HEK293 (cell line): ENCODE results near the gene IQSEC1.

Experiments
- CTCF ChIA-PET: fragments of 350-600 bp; formaldehyde crosslinking; extraction: SDS; loops from one replicate; lab custom pipeline; 2021; ENCODE audit warnings: antibody characterized with exemption; lab: Yijun Ruan, JAX
- POLR2A ChIA-PET: fragments of 300-600 bp; formaldehyde crosslinking; extraction: SDS; loops from one replicate; lab custom pipeline; 2020; ENCODE audit warnings: antibody characterized with exemption, inconsistent platforms; lab: Yijun Ruan, JAX
- H3K27ac ChIP-seq: fragments of 200-500 bp; sonication (Bioruptor generic); 2 replicates; pipeline ENCODE4 v1.5.1; 2014; ENCODE audit warnings: low read depth, low read length, control low read depth, inconsistent platforms; ENCODE audit errors: extremely low read depth
- H3K36me3 ChIP-seq, 2 experiments: fragments of 200-500 bp in 1 of 2; sonication (Bioruptor generic) in 1 of 2; 1 replicate in 1 of 2; 2 replicates in 1 of 2; pipeline ENCODE4 v1.5.1; 2014 to 2017; ENCODE audit warnings: inconsistent platforms in 2 of 2, low read length in 2 of 2; ENCODE audit not compliant: control insufficient read depth in 2 of 2, insufficient read depth in 1 of 2
- H3K4me1 ChIP-seq: fragments of 200-500 bp; sonication (Bioruptor generic); 2 replicates; pipeline ENCODE4 v1.5.1; 2014; ENCODE audit warnings: mild to moderate bottlenecking, low read length, inconsistent platforms; ENCODE audit not compliant: control insufficient read depth, insufficient read depth
- H3K4me3 ChIP-seq: 2 replicates; pipeline ENCODE4 v1.5.1; 2011; ENCODE audit warnings: low read depth, mild to moderate bottlenecking, control low read depth, low read length, moderate library complexity
- H3K9me3 ChIP-seq: fragments of 200-500 bp; sonication (Bioruptor generic); 2 replicates; pipeline ENCODE4 v1.5.1; 2014; ENCODE audit warnings: low read depth, low read length, inconsistent platforms; ENCODE audit not compliant: control insufficient read depth, insufficient read depth
- AEBP2 ChIP-seq: fragments of 450-650 bp; formaldehyde crosslinking; IDR thresholded peaks from 2 replicates; pipeline ENCODE4 v1.5.1; 2016; ENCODE audit warnings: missing biosample characterization, missing genetic modification characterization, borderline replicate concordance
- GLIS2 ChIP-seq: fragments of 450-650 bp; formaldehyde crosslinking; IDR thresholded peaks from 2 replicates; pipeline ENCODE4 v1.5.1; 2016; ENCODE audit warnings: missing biosample characterization, missing genetic modification characterization
- SCRT1 ChIP-seq: fragments of 450-650 bp; formaldehyde crosslinking; IDR thresholded peaks from 2 replicates; pipeline ENCODE4 v1.5.1; 2016; ENCODE audit warnings: missing biosample characterization, missing genetic modification characterization, borderline replicate concordance
- SCRT2 ChIP-seq: fragments of 450-650 bp; formaldehyde crosslinking; IDR thresholded peaks from 2 replicates; pipeline ENCODE4 v1.5.1; 2016; ENCODE audit warnings: missing biosample characterization, missing genetic modification characterization
- ZEB2 ChIP-seq: fragments of 450-650 bp; formaldehyde crosslinking; IDR thresholded peaks from 2 replicates; pipeline ENCODE4 v1.5.1; 2016; ENCODE audit warnings: missing biosample characterization, missing genetic modification characterization
- ZNF202 ChIP-seq: fragments of 450-650 bp; formaldehyde crosslinking; IDR thresholded peaks from 2 replicates; pipeline ENCODE4 v1.5.1; 2016; ENCODE audit warnings: missing biosample characterization, missing genetic modification characterization, borderline replicate concordance
- ZNF214 ChIP-seq: fragments of 450-650 bp; formaldehyde crosslinking; IDR thresholded peaks from 2 replicates; pipeline ENCODE4 v1.5.1; 2017; ENCODE audit warnings: missing biosample characterization, mild to moderate bottlenecking, missing genetic modification characterization, borderline replicate concordance
- ZNF324 ChIP-seq: fragments of 450-650 bp; formaldehyde crosslinking; IDR thresholded peaks from 2 replicates; pipeline ENCODE4 v1.5.1; 2016; ENCODE audit warnings: missing biosample characterization, missing genetic modification characterization
- ZNF341 ChIP-seq: fragments of 450-650 bp; formaldehyde crosslinking; IDR thresholded peaks from 2 replicates; pipeline ENCODE4; 2016; ENCODE audit warnings: low read depth, missing biosample characterization, missing genetic modification characterization
- ZNF692 ChIP-seq: fragments of 450-650 bp; formaldehyde crosslinking; IDR thresholded peaks from 2 replicates; pipeline ENCODE4 v1.5.1; 2016; ENCODE audit warnings: missing biosample characterization, missing genetic modification characterization
- ZNF704 ChIP-seq: fragments of 450-650 bp; formaldehyde crosslinking; IDR thresholded peaks from 2 replicates; pipeline ENCODE4 v1.5.1; 2016; ENCODE audit warnings: missing biosample characterization, missing genetic modification characterization
- ZSCAN4 ChIP-seq: fragments of 450-650 bp; formaldehyde crosslinking; IDR thresholded peaks from 2 replicates; pipeline ENCODE4 v1.5.1; 2017; ENCODE audit warnings: missing biosample characterization, missing genetic modification characterization
- ZXDB ChIP-seq: fragments of 450-650 bp; formaldehyde crosslinking; IDR thresholded peaks from 2 replicates; pipeline ENCODE4 v1.5.1; 2016; ENCODE audit warnings: missing biosample characterization, missing genetic modification characterization

Gene IQSEC1

GRCh38 chr3:13067778-13068177 lies 5.5 kb downstream of the IQSEC1 start:
- TF ChIP-seq SCRT2 (tag by site-specific recombination) = peak; percentile 88
- no peak for TF ChIP-seq AEBP2 (tag by site-specific recombination)
- peak; percentile 69; the same call in 1 of the 2 replicates for TF ChIP-seq SCRT1 (tag by site-specific recombination)
- Histone ChIP-seq H3K4me3 (no peak overlapping the region), H3K27ac (no peak overlapping the region), H3K9me3 (no peaks in the 10 kb centered on the region), H3K4me1 (no peaks in the 10 kb centered on the region), H3K36me3 (no peaks in the 10 kb centered on the region)
- POLR2A ChIA-PET = no interaction called here
- CTCF ChIA-PET = no interaction called here

- TF ChIP-seq ZNF214 (tag by site-specific recombination) (no peak), ZNF341 (tag by site-specific recombination) (peak; percentile 18; the same call in 1 of the 2 replicates)
- POLR2A ChIA-PET = no interaction called here
Measured at GRCh38 chr3:13066834-13067233, 6.4 kb downstream of the IQSEC1 start.

GRCh38 chr3:13066236-13066635 lies 7.0 kb downstream of the IQSEC1 start:
- ChIA-PET POLR2A (no interaction called here), CTCF (interaction anchor here (0.6 kb wide), 1 partner anchor 395 kb away, joined by 6 read pairs; no protein-coding TSS in a partner anchor)
- no peaks in the 10 kb centered on the region for H3K9me3 ChIP-seq

More at GRCh38 chr3:13066834-13067233, 6.4 kb downstream of the IQSEC1 start:
- no peaks in the 10 kb centered on the region for H3K36me3 ChIP-seq
- H3K9me3 ChIP-seq = no peaks in the 10 kb centered on the region
- H3K4me1 ChIP-seq = no peaks in the 10 kb centered on the region
- CTCF ChIA-PET = no interaction called here
- H3K27ac ChIP-seq = no peak overlapping the region
- no peak overlapping the region for H3K4me3 ChIP-seq

More at GRCh38 chr3:13066236-13066635, 7.0 kb downstream of the IQSEC1 start:
- H3K4me3 ChIP-seq = no peak overlapping the region
- no peak overlapping the region for H3K27ac ChIP-seq
- no peaks in the 10 kb centered on the region for H3K4me1 ChIP-seq
- H3K36me3 ChIP-seq = no peaks in the 10 kb centered on the region
- no peak for TF ChIP-seq ZNF692 (tag by site-specific recombination)
- no peak for TF ChIP-seq ZNF202 (tag by site-specific recombination)
- TF ChIP-seq ZEB2 (tag by site-specific recombination) = no peak
- no peak for TF ChIP-seq ZNF324 (tag by site-specific recombination)
- no peak for TF ChIP-seq ZNF704 (tag by site-specific recombination)
- TF ChIP-seq ZSCAN4 = no peak
- no peak for TF ChIP-seq GLIS2 (tag by site-specific recombination)
- no peak for TF ChIP-seq ZXDB (tag by site-specific recombination)
